CD4-positive, alpha-beta T cell (primary cell): ENCODE measurements around the gene DCUN1D2. TPM values are rescaled to one million over a fixed set of nuclear protein-coding genes. Genes with fewer than 3 reads are reported as not detected.
A peak's percentile ranks its signal among the peaks of the same experiment; 100 is the strongest.

ENCODE experiments used
- ATAC-seq: fragments of 200-7000 bp; cut with Tn5 transposase; one replicate; pipeline ENCODE4 v1.10.0; 2022; ENCODE audit warnings: mild to moderate bottlenecking; ENCODE audit not compliant: poor library complexity
- CTCF ChIA-PET: fragments of 350-600 bp; sonication (Branson Sonifier 250); formaldehyde crosslinking; loops from one replicate; lab custom pipeline; 2021; ENCODE audit warnings: antibody characterized with exemption, inconsistent platforms; lab: Charles Lee
- POLR2A ChIA-PET: fragments of 350-600 bp; sonication (Branson Sonifier 250); formaldehyde crosslinking; loops from one replicate; lab custom pipeline; 2021; ENCODE audit warnings: antibody characterized with exemption, inconsistent platforms; lab: Charles Lee
- DNase-seq, 14 experiments: peaks; one replicate each; pipeline ENCODE4 v3.0.0-alpha.2; 2013 to 2020; ENCODE audit warnings: mixed read lengths in 2 of 14
- H3K27ac ChIP-seq, 2 donors: one replicate each; pipeline versions ENCODE4 v1.5.1 to v1.7.0; 2013; ENCODE audit warnings: low read length in 2 of 2, low read depth in 1 of 2, mild to moderate bottlenecking in 1 of 2
- H3K27me3 ChIP-seq, 2 experiments: 1 replicate in 1 of 2; 2 replicates in 1 of 2; pipeline versions ENCODE4 v1.6.1 to v1.7.0; 2013; ENCODE audit warnings: low read length in 2 of 2, control low read depth in 1 of 2, mild to moderate bottlenecking in 1 of 2, moderate library complexity in 1 of 2; ENCODE audit not compliant: insufficient read depth in 2 of 2, control insufficient read depth in 1 of 2
- H3K36me3 ChIP-seq: one replicate; pipeline ENCODE4 v1.6.1; 2013; ENCODE audit warnings: low read length, control low read depth; ENCODE audit not compliant: insufficient read depth
- H3K4me1 ChIP-seq: one replicate; pipeline ENCODE4 v1.6.1; 2013; ENCODE audit warnings: low read length, control low read depth; ENCODE audit not compliant: insufficient read depth
- H3K4me3 ChIP-seq: one replicate; pipeline ENCODE4 v1.5.1; 2013; ENCODE audit warnings: mild to moderate bottlenecking, low read length, moderate library complexity
- H3K9me3 ChIP-seq, 2 experiments: 1 replicate in 1 of 2; 2 replicates in 1 of 2; pipeline versions ENCODE4 v1.6.1 to v1.7.0; 2013; ENCODE audit warnings: low read length in 2 of 2, mild to moderate bottlenecking in 2 of 2, control low read depth in 1 of 2, moderate library complexity in 1 of 2; ENCODE audit not compliant: control insufficient read depth in 1 of 2, insufficient read depth in 1 of 2
- H3K27ac Mint-ChIP-seq: one replicate; pipeline ENCODE4 v1.8.0; 2020; ENCODE audit warnings: mixed read lengths
- H3K27me3 Mint-ChIP-seq: one replicate; pipeline ENCODE4 v1.8.0; 2021; ENCODE audit warnings: mixed read lengths
- H3K36me3 Mint-ChIP-seq: one replicate; pipeline ENCODE4 v1.8.0; 2021; ENCODE audit warnings: low read depth, mixed read lengths
- H3K4me1 Mint-ChIP-seq: one replicate; pipeline ENCODE4 v1.8.0; 2021; ENCODE audit warnings: low read depth, mixed read lengths
- H3K4me3 Mint-ChIP-seq: one replicate; pipeline ENCODE4 v1.8.0; 2020; ENCODE audit warnings: mild to moderate bottlenecking, mixed read lengths
- H3K9me3 Mint-ChIP-seq: one replicate; pipeline ENCODE4 v1.8.0; 2020; ENCODE audit warnings: mixed read lengths
- CTCF ChIP-seq: fragments of 200-600 bp; IDR thresholded peaks from one replicate; pipeline ENCODE4 v1.8.0; 2022; ENCODE audit warnings: antibody characterized with exemption, mild to moderate bottlenecking
- intact Hi-C, 2 experiments: fragments of 100-400 bp; cut with DNase I in 1 of 2; cut with micrococcal nuclease in 1 of 2; formaldehyde crosslinking; loops; one replicate each; pipeline versions ENCODE4 v1.15.1 to v1.9.0; 2023 to 2025; cut with DNase I, micrococcal nuclease
- total RNA-seq, 174 experiments: library from RNA in 2 of 174; stranded (reverse) in 2 of 174; gene quantifications; one replicate each; pipeline ENCODE4 v1.2.3 and lab custom pipeline; 2021 to 2026

Gene DCUN1D2
- total RNA-seq, 2 experiments from 2014 or later = 16.2 to 18.9 TPM

GRCh38 chr13:113495494-113496210, 5.1 kb upstream of the DCUN1D2 start:
- H3K36me3 ChIP-seq = peaks cover 51% of the 10 kb centered on the region
- H3K4me1 ChIP-seq = peaks cover 32% of the 10 kb centered on the region
- ChIA-PET CTCF (no interaction called here), POLR2A (no interaction called here)
- peak overlapping the region; percentile 49 for H3K4me3 Mint-ChIP-seq
- no peaks in the 10 kb centered on the region for H3K9me3 ChIP-seq
- H3K27me3 Mint-ChIP-seq = no peaks in the 10 kb centered on the region
- H3K4me1 Mint-ChIP-seq = peaks cover 53% of the 10 kb centered on the region
- no peak for TF ChIP-seq CTCF
- H3K27ac ChIP-seq = no peak overlapping the region
- ATAC-seq = no peak
- H3K36me3 Mint-ChIP-seq = peaks cover 45% of the 10 kb centered on the region
- H3K27ac Mint-ChIP-seq = peak overlapping the region; percentile 48
- intact Hi-C loops = loop anchor here in 1 of 2 experiments (10.0 kb wide), 1 partner anchor 291 kb away; the partner anchor contains the start of genes CUL4A and PCID2
- no peak for DNase-seq
- no peaks in the 10 kb centered on the region for H3K9me3 Mint-ChIP-seq
- H3K27me3 ChIP-seq = no peaks in the 10 kb centered on the region
- H3K4me3 ChIP-seq = no peak overlapping the region

GRCh38 chr13:113493315-113493951, 2.9 kb upstream of the DCUN1D2 start:
- POLR2A ChIA-PET = no interaction called here
- H3K27ac Mint-ChIP-seq = peak overlapping the region; percentile 76
- no peaks in the 10 kb centered on the region for H3K9me3 Mint-ChIP-seq
- H3K27me3 ChIP-seq = no peaks in the 10 kb centered on the region
- H3K4me3 Mint-ChIP-seq = peak overlapping the region; percentile 82
- no peak for TF ChIP-seq CTCF
- peak overlapping the region in 1 of 2 donors; percentile 16 for H3K27ac ChIP-seq
- peak in 3 of 14 experiments; percentile 31 to 57 (median 50) for DNase-seq
- peak; percentile 34 for ATAC-seq
- H3K36me3 ChIP-seq = peaks cover 29% of the 10 kb centered on the region
- H3K4me3 ChIP-seq = no peak overlapping the region
- intact Hi-C loops = loop anchor here in 1 of 2 experiments (5.0 to 10.0 kb wide), 2 partner anchors 196 to 289 kb away; partner anchors contain the start of genes CUL4A, LAMP1 and PCID2
- H3K9me3 ChIP-seq = no peaks in the 10 kb centered on the region
- peaks cover 32% of the 10 kb centered on the region for H3K36me3 Mint-ChIP-seq
- H3K4me1 ChIP-seq = peaks cover 48% of the 10 kb centered on the region
- H3K27me3 Mint-ChIP-seq = no peaks in the 10 kb centered on the region
- H3K4me1 Mint-ChIP-seq = peaks cover 71% of the 10 kb centered on the region
- CTCF ChIA-PET = interaction anchor here (0.8 kb wide), 1 partner anchor 100 kb away, joined by 3 read pairs; no protein-coding TSS in a partner anchor

GRCh38 chr13:113491982-113492381, 1.5 kb upstream of the DCUN1D2 start:
- Histone ChIP-seq H3K27ac (no peak overlapping the region), H3K4me1 (peaks cover 43% of the 10 kb centered on the region), H3K27me3 (no peaks in the 10 kb centered on the region), H3K36me3 (peaks cover 15% of the 10 kb centered on the region), H3K4me3 (no peak overlapping the region), H3K9me3 (no peaks in the 10 kb centered on the region)
- Mint-ChIP-seq H3K4me3 (peak overlapping the region; percentile 90), H3K27ac (peak overlapping the region; percentile 76), H3K27me3 (no peaks in the 10 kb centered on the region), H3K4me1 (peaks cover 81% of the 10 kb centered on the region), H3K9me3 (no peaks in the 10 kb centered on the region), H3K36me3 (peaks cover 25% of the 10 kb centered on the region)
- ATAC-seq (no peak), DNase-seq (no peak)
- ChIA-PET CTCF (no interaction called here), POLR2A (no interaction called here)
- TF ChIP-seq CTCF = no peak
- intact Hi-C loops = loop anchor here in 1 of 2 experiments (2.0 to 10.0 kb wide), 3 partner anchors 195 to 337 kb away; partner anchors contain the start of genes CUL4A, LAMP1 and PCID2
